Activated CD8-positive, alpha-beta memory T cell treated with anti-CD3 and anti-CD28 coated beads for 4 hours (primary cell): ENCODE results near the gene NIPSNAP3A.
"Not testable (repeated sequence)": the region's sequence is repeated elsewhere in the genome, so short reads cannot be mapped to it uniquely, and the experiment has no call there.

Experiments used
- DNase-seq, 2 donors: peaks; one replicate each; pipeline ENCODE4 v3.0.0-alpha.2; 2020; ENCODE audit warnings: low read depth in 2 of 2

Gene NIPSNAP3A

GRCh38 chr9:104747565-104748358 lies at the start of gene NIPSNAP3A:
TSS of gene NIPSNAP3A (plus strand) at chr9:104747683. CDS start at chr9:104747793, 110 bp downstream.
- peak; percentile 66 to 73 for DNase-seq

DNA sequence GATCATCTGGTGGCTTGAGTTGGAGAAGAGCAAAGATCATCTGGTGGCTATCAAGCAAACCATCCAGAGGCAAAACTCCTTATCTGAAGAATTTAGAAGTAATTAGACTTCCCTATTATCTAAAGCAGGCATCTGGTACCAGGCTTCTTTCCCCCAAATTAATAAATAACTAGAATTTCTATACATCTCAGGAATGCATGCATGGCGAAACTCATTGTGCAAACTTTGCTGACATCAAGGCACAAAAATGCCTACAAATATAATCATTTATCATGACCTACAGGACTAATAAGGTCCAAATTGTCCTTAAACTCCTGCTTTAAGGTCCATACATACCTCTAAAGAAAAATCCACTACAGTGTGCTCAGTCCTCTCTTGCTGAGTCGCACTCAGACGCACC lies 47.2 kb upstream of the NIPSNAP3A start:
- no peak for DNase-seq

GRCh38 chr9:104708737-104709136 lies 38.7 kb upstream of the NIPSNAP3A start:
- DNase-seq, result not testable (repeated sequence)

DNA sequence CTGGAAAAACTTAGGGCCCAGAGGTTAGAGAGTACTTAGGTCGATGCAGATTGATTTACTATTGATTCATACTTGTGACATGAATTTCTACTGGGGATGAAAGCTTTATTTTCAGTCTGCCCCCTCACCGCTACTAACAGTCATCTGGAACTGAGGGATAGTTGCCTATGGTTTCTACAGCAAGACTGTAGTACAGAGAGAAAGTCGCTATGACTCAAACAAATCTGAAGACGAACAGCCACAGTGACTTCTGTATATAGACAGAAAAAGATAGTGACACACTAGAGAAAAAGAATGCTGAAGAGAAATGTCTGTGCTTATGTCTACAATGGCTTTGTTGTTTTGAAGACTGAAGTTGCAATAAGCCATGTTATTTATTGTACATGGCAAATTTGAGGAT lies 35.9 kb upstream of the NIPSNAP3A start:
- DNase-seq, result no peak

DNA sequence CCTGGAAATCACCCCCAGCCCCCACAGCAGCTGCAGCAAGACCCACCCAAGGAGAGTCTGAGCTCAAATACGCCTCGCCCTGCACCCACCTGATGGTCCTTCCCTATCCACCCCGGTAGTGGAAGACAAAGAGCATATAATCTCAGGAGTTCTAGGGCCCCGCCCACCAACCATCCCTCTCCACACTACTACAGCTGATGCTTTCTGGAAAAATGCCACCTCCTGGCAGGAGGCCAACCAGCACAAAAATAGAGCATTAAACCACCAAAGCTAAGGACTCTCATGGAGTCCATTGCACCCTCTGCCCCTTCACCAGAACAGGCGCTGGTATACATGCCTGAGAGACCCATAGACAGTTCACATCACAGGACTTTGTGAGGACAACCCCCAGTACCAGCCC lies 22.5 kb upstream of the NIPSNAP3A start:
- no peak for DNase-seq

- no peak for DNase-seq
These were observed 9.0 kb upstream of the NIPSNAP3A start for GRCh38 chr9:104738452-104738851.

GRCh38 chr9:104740621-104741020 lies 6.9 kb upstream of the NIPSNAP3A start:
- DNase-seq, result no peak

GRCh38 chr9:104743376-104743985 lies 4.0 kb upstream of the NIPSNAP3A start:
- DNase-seq, result no peak

DNA sequence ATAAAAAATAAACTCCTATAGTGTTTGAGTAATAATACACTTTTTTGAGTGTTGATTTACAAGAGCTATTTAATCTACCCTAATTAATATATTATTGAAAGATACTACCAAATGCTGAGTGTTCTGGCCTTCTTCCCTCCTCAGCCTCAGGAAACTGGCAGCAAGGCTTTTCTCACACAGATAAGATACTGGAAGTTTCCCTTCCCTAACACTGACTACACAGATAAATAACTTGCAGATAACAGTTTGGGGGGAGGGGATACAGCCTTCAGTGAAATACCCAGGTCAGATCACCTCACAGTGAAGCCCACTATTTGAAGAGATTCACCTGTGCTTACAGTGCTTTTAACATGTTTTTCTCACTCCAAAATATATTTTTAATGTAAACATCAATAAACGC lies 1.6 kb upstream of the NIPSNAP3A start:
- DNase-seq, result no peak

DNA sequence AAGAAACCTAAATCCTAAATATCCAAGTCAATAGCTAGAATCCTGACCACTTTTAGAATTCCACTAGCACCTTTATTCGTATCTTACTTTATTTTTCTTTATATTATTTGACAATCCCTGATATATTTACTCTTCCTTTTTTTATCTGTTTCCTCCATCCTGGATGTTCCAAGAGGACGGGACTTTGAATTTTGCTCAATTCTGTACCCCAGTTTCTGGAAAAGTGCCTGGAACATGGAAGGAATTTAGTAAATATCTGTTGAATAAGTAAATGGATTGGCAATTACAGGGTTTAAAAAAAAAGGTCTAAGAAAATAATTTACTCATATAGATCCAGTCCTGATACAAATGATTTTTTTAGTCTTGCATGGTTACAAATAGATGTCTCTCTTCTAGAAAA lies 1.2 kb upstream of the NIPSNAP3A start:
- DNase-seq, result no peak

DNA sequence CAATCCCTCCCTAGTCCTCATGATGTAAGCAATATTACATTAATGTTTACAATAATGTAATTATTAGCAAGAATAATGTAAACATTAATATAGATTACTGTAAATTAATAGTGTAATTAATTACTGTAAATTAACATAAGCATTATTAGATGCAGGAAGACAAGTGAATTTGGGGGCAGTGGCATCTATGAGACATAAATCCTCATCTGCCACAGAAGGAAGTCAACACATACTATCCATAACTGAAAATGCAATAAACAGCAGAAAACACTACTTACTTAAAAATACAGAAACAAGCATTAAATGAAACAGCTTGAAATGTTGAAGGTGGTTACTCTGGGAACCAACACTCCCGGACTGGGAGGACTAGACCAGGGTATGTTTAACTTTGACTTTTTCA lies 685 bp upstream of the NIPSNAP3A start:
- DNase-seq, result no peak

GRCh38 chr9:104747245-104747564 lies 278 bp upstream of the NIPSNAP3A start:
- DNase-seq, result no peak

DNA sequence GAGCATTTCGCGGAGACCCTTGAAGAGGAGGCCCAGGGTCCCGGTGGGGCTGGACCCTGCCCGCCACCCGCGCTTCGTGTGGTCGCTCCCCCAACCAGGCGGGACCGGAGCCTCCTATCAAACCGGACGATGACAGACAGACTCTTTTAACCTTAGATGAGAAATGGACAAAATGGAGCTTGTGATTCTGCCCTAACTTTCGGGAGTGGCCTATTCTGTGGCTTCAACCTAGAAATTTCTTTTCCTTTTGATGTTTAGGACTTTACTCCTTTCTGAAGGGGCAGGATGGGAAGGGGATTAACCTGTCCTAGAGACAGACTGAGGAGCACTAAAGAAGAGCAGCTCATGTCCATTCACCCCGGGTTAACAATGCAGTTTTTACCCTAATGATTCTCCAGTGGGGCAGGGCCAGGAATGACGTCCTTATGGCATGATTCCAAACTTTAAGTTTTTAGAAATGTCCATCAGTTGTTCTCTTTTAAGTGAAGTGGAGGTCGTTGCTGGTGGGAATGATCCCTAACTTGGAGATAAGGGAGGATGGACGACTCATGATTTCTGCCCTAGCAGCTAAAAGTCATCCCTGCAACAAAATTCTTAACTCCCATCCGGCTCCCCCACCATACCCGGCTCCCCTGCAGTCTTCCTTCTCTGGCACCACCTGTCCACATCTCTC lies 1.0 kb downstream of the NIPSNAP3A start:
- DNase-seq, result no peak

GRCh38 chr9:104750185-104750767 lies 2.8 kb downstream of the NIPSNAP3A start:
- no peak for DNase-seq

- DNase-seq, result no peak
These were observed 11.5 kb downstream of the NIPSNAP3A start for GRCh38 chr9:104758974-104759373.

- DNase-seq, result no peak
These were observed 17.7 kb downstream of the NIPSNAP3A start for GRCh38 chr9:104765138-104765537.

DNA sequence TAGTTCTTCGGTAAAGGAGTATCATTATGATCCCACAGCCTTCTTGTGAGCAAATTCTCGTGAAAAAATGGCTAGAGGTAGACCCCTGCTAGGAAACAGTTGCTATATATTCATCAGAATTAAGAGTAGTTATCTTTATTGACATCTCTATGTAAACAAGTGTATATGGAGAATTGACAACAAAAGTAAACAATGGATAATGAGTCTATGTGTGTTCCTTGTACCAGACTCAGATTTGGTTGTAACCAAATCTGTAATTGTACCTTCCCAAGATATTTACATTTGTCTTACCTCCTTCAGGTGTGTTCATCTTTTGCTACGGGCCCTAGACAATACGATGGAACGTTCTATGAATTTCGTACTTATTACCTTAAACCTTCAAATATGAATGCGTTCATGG lies 18.5 kb downstream of the NIPSNAP3A start:
- no peak for DNase-seq

GRCh38 chr9:104767507-104767906 lies 20.0 kb downstream of the NIPSNAP3A start:
- DNase-seq, result no peak

GRCh38 chr9:104769029-104769428 lies 21.5 kb downstream of the NIPSNAP3A start:
- DNase-seq, result not testable (repeated sequence)

DNA sequence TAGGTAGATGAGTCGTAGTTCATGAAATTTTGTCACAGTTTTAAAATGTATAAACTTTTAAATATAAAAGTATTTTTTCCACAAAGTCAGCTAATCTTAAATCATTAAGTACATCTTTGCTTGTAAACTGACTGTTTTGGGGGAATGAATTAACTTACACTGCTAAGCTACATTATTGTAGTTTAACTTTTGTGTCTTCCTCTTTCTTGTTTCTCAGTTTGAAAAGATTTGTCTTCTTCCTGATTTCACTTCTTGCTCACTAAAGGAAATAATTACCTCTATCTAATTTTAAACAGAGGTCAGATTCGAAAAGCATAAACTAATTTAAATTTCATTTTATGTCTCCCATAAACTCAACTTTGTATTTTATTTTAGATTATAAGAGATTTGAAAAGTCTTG lies 22.2 kb downstream of the NIPSNAP3A start:
- DNase-seq, result no peak

DNA sequence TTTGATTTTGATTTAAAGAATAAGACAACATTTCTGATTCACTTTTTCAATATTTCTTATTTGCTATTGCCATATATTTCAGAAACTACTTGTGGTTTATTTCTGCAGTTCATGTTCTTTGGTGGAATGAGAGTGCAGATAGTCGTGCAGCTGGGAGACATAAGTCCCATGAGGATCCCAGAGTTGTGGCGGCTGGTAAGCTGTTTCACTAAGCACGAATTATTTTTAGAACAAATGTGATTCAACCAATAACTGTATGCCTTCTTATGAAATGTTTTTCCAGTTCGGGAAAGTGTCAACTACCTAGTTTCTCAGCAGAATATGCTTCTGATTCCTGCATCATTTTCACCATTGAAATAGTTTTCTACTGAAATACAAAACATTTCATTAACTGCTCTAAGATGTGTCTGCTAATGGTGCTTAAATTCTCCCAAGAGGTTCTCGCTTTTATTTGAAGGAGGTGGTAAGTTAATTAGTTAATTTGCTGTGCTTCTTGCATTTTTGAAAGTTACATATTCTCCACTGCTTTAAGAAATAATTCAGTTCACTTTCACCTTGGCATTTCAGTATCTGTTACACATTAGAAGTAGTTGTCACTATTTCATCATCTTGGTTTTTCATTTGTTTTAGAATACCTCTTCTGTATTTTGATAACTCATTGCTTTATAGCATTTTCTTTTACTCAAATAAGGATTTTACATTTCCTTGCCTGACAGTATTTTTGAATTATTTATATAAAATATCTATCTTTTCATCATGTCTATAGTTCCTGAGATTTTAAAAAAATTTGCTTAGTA lies 25.4 kb downstream of the NIPSNAP3A start:
- DNase-seq, result no peak

GRCh38 chr9:104774132-104774531 lies 26.6 kb downstream of the NIPSNAP3A start:
- DNase-seq, result no peak
